H4 (cell line): ENCODE data around the gene NUDT1. TPM values are rescaled to one million over a fixed set of nuclear protein-coding genes. Genes with fewer than 3 reads are reported as not detected.
A peak's percentile ranks its signal among the peaks of the same experiment; 100 is the strongest.

Experiments
- DNase-seq: peaks from one replicate; pipeline ENCODE4 v3.0.0-alpha.2; 2015; ENCODE audit warnings: low spot score
- total RNA-seq: library from RNA; depleted of rRNA; stranded (reverse); fragments of >200 nt; shearing (Covaris generic); gene quantifications from 2 replicates; pipeline ENCODE4 v1.2.3, GENCODE V29; 2014

The NUDT1 gene
- total RNA-seq, 1 experiment from 2014 or later, result 162 TPM

DNA sequence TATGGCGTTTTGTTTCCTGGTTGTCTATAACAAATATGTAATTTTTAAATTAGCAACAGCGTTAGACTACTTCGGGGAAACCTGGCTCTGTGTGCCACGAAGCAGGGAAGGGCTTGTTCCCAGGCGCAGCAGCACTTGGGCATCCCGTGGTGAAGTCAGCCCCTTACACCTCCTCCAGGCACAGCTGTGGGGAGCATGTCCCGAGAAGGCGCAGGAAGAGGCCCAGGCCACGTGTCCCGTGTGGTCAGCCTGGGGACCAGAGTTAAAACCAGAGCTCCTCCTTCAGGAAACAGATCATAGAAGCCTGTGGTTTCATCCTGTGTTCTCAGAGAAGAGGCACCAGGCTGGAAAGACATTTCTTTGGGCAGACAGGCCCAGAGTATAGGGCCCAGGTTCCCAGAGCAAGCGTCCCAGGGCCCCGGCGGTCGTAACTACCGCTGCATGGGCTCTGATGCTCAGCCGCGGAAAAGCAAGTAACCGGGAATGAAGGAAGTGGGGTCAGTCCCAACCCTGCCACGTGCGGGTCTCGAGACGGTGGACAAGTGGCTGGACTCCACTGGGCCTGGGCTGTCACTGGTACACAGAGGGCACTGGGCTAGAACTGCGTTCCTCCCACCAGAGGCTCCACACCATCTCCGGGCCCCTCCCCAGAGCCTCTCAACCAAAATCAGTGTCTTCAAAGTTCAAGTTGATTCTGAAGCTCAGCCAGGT lies 7.1 kb downstream of the NUDT1 start:
- peak; percentile 99 for DNase-seq

DNA sequence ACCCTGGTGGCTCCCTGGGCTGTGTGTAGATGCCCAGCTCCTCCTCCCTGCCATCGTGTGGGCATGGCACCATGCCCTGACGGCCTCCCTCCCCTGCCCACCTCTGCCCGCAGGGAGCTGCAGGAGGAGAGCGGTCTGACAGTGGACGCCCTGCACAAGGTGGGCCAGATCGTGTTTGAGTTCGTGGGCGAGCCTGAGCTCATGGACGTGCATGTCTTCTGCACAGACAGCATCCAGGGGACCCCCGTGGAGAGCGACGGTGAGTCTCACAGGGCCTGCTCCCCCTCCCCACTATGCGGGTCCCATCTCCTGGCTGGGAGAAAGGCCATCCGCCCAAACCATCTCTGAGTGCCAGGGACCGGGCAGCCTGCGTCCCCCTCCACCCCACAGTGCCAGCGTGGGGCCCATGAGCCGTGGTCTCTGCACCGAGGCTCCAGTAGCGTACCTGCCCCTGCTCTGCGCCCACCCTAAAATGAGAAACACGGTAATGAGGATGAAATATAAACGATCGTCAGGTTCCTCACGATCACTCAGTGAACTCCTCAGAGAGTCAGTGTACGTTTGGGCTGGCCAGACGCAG lies 7.8 kb downstream of the NUDT1 start:
- no peak for DNase-seq

DNA sequence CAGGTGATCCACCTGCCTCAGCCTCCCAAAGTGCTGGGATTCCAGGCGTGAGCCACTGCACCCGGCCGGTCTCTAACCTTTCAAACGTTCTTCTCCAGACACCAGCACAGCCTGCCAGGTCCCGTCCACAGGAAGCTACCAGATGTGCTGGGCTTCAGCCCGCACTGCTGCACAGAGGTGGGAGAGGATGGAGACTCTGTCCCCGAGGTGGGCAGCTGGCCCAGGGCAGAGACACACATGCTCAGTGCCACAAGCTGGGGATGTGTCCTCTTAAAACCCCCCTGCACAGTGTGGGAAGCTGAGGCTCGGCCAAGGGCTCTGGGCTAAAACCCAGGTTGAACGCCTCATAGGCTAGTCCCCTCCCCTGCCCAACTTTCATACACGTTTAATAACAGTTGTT lies 9.4 kb downstream of the NUDT1 start:
- DNase-seq, result no peak

DNA sequence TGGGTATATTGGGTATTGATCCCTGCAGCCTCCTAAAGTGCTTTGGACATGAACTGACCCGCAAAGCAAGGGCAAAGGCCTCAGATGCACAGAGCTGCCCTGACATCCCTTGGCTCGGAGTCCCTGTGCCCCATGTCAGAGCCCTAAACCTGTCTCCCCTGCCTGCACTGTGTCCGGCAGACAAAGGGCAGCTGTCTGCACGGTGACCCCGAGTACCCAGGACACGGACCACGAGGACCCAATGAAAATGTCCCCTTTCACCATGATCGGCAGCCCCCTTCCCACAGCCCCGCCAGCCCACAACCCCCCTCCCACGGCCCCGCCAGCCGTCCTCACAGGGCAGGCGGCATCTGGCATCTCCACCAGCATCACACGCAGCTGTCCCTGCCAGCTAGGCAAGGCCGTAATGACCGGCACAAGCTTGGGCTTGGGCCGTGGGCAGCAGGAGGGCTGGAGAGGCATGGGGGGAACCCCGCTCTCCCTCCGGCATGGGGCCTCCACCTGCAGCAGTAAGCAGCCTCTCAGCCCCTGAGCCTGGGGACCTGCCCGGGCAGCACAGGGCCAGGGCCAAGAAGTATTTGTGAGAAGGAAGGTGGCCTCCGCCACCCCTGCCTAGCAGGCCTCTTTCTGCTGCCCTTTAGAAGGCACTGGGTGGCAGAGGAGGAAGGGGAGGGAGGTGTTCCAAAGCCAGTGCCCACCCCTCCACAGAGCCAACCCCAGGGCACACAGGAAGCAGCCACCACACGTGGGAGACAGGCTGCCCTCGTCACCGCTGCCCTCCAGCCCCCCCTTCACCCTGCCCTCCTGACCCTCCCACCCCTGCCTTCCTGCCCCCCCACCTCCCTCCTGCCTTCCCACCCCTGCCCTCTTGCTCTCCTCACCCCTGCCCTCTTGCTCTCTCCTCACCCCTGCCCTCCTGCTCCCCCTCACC lies 10.1 kb downstream of the NUDT1 start:
- DNase-seq, result no peak

DNA sequence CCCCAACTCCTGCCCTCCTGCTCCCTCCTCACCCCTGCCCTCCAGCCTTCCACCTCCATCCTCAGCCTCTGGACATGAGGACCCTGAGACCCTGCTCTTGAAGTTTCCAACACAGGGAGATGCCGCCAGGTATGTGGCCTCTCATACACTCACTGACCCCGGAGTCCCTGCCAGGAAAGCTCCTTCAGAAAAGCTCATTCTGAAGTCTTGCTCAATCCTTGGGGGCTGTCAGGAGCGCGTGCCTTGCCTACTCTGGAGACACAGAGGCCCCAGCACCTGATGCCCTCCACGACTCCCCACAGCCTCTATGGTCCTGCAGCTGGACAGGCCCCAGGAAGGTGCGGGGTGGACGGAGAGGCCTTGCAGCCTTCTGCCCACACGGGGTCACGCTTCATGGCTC lies 11.0 kb downstream of the NUDT1 start:
- DNase-seq, result no peak

DNA sequence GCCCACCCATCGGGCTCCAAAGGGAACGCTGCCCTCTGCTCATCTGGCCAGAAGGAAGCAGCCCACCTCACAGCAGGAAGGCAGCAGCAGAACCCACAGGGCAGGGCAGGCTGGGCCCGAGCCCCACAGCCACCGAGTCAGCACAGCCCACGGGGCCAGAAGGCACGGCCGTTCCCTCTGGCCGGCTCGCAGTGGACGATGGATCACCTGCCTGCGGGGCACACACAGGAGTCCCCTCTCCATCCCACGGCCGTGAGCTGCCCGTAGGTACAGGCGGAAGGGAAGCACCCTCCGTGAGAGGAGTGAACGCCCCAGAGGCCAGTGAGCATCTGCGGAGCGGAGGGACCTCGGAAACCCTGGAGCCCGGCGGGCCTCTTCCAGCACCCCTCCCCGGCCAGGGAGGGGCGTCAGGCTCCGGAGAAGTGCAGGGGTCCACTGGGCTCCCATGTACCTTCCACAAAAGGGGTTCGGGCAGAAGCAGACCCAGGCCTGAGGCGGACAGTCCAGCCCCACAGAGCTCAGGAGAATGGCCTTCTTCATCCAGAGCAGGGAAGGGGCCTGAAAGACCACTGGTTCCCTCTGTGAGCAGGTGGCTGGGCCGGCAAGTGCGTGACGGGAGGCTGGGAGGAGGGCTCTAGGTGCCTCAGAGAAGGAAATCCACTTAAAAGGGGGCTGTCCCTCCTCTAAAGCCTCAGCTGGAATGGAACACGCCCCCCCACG lies 11.7 kb downstream of the NUDT1 start:
- no peak for DNase-seq

DNA sequence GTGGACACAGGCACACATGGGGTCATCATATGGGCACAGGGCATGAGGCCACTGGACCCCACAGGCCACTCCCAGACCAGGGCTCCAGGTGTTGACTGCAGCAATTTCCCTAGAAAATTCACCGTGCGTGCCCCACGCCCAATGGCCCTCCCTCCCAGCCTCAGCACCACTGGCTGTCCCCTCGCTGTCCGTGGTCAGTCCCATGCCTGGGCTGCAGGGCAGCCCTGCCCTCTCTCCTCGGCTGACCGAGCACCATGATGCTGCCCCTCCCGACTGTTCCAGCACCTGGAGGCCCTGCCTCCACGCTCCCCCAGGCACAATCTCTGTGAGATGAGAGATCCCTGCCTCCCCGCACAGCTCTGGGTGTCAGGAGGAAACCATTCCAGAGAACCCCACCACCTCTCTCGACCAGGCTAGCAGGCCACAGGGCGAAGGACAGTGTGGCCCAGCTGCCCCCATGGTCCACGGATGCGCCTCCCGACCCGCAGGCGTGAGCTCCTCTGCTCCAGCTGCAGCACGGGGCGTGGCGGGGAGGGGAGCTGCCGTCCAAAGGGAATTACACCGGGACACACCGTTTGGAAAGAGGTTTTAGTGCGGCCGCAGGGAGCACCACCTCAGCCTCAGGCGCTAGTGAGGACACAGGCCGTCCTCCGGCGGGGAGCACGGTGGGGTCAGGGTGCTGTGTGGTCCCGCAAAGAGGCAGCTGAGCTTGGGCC lies 12.6 kb downstream of the NUDT1 start:
- no peak for DNase-seq

DNA sequence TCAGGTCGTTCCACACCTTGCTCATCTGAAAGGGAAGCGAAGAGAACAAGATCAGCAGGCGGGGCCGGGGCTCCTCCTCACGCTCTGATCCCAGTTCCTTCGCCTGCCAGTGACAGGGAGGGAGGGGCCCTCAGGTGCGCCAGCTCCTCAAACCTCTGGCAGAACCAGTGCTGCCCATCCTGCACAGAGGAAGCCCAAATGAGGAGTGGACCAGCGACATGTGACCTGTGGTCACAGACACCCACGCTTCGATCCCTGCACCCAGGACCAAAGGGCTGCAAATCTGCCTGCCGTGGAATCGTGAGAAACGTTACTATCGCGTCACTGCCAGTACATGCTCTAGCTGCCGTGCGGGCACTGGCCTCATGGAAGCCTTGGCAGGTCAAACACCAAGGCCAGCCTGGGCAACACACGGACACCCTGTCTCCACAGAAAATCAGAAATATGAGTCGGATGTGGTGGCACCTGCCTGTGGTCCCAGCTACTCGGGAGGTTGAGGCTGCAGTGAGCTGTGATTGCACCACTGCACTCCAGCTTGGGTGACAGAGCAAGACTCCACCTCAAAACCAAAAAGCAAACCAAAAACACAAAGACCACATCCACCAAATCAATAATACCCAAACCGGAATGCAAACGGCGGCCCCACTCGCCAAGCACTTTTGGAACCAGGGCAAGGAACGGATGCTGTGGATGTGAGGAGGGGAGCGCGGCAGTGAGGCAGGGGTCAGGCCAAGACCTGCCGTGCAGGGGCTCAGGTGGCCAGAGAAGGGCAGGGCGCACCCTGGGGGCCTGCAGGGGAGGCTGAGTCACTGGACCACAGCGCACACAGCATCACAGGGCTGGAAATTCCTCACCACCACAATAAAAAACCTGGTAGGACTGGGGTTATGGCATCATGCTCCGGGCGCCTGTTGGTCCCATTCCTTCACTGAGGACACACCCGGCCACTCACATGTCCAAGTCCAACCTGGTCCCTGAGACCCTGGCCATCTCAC lies 13.4 kb downstream of the NUDT1 start:
- DNase-seq, result no peak

DNA sequence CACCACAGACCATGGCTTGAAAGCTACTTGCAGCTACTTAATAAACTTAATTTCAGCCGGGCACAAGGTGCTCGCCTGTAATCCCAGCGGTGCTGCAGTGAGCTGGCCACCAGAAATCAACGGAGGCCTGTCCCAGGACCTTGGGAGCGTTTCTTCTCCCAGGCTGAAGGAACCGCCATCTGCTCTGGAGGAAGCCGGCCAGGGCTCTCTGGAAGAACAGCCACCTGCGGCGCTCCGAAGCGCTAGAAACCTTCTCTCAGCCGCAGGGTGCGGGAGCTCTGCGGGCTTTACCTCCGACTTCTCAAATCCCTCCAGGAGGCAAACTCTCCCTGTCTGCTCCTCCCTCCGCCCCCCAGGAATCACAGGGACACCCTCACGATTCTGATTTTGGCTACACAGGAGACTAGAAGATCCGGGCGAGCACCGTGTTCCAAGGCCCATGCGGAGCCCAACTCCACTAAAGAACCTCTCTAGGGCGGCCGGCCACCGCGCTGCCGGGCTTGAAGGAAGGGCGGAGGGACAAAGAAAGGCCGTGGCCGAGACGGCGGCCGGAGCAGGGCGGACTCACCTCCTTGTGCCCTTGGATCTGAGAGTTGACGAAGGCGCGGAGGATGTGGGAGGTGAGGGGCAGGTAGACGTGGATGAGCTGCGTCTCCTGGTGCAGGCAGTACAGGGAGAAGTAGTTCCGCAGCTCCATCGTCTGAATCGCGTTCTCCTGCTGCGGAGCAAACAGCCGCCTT lies 14.4 kb downstream of the NUDT1 start:
- DNase-seq, result no peak

DNA sequence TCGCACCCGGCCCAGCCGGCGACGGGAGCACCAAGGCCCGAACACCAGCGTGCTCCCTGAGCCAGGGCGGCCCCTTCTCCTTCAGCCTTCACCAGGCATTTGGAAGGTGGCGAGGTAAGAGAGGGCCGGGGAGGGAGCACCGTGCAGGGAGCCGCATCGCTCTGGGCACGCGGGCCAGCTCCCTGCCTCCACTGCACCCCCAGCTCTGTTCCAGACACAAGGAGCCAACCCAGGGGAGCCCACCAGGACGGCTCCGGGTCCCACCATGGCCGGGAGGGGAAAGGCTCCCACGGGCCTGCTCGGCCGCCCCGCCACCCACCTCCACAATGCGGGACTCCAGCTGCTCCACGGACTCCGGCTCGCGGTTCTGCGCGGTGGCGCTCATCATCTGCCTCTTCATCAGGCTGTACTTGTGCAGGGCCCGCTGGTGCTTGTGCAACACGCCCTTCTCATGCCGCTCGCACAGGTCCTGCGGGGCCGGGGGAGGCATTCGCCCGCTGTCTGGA lies 15.1 kb downstream of the NUDT1 start:
- no peak for DNase-seq

DNA sequence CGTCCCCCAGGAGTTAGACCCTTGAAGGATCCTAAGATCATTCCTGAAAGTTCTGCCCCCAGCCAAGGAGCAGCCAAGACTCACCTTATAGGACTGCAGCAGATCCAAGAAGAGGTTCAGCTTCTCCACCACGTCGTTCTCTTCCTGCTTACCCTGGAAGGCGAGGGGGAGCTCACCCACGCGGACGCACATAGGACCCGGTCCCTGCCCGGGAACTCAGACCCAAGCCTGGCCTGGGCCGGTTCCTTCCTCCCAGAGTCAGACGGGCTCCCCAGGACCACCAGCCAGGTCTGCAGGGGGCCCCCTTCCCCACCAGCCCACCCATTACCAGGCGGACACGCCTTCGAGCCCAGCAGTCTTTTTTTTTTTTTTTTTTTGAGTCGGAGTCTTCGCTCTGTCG lies 15.6 kb downstream of the NUDT1 start:
- no peak for DNase-seq

DNA sequence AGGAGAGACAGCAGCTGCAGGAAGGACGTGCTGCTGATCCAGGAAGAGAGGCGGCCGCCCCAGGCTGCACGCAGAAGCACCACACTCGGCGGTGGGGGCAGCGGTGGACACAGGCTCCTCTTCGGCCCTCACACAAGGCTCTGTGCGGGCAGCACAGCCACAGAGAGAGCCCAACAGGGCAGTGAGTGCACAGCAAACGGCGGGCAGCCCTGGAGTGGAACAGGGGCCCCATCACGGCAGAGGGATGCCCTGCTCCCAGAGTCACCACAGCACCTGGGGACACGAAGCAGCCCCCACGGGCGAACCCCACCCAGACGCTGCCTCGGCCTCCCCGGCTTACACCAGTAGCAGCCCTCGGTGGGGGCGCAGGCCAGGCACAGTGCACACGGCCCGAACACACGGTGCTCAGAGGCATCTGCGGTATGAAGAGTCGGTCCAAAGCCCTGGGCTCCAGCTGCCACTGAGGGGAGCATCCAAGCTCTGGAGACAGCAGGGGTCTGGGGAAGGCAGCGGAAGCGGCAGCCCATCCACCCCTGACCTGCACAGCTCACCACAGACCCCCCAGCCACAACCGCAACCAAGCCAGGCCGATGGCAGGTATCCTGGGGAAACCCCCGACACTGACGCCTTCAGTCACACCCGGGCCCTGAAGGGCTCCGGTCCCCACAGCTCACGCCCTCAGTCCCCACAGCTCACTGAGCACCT lies 16.8 kb downstream of the NUDT1 start:
- DNase-seq, result no peak

DNA sequence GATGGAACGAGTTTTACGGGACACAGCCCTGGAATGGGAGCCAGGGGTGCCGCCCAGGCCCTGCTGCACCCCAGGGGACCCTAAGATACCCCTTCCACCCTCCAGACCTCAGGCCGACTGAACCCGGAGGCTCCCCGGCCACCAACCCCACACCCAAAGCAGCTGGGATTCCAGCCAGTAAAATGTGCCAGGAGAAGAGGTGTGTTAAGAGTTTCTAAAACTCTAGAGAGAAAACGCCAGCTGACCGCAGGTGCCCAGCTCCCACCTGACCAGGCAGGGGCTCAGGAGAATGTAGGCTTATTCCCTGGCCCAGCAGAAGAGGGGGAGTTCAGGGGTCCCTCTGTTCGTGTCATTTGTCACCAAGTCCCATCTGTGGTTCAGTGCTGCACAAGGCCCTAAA lies 17.5 kb downstream of the NUDT1 start:
- no peak for DNase-seq

DNA sequence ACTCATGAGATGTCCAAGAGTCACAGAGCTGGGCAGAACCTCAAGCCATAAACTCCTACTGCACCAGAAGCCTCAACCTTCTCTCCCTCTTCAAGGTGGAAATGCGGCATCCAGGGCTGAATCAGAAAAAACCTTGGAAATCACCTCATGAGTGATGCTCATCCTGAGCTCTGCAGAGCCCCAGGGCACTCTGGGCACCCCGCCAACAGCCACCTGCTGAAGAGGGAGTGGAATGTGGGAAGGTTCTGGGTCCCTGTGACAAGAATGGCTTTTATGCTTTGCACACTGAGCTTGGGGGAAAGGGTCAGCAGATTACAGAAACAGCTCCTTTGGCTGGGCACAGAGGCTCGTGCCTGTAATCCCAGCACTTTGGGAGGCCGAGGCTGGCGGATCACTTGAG lies 18.8 kb downstream of the NUDT1 start:
- peak; percentile 72 for DNase-seq

DNA sequence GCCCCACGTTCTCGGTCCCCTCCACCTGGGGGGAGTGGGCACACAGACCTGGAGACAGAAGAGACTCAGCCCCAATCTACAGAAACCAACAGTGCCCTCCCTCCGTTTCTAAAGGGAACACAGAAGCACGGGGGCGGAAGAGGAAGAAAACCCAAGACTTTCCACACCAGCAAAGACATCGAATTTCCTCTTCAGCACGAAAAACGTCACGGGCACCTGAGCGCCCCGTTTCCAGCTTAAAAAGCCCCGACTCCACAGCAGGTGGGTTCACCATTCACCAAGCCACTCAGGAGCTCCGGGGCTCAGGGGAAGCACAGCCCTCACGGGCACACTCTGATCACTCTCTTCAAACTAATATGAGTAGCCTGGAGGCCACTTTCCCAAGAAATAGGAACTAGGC lies 19.6 kb downstream of the NUDT1 start:
- no peak for DNase-seq

DNA sequence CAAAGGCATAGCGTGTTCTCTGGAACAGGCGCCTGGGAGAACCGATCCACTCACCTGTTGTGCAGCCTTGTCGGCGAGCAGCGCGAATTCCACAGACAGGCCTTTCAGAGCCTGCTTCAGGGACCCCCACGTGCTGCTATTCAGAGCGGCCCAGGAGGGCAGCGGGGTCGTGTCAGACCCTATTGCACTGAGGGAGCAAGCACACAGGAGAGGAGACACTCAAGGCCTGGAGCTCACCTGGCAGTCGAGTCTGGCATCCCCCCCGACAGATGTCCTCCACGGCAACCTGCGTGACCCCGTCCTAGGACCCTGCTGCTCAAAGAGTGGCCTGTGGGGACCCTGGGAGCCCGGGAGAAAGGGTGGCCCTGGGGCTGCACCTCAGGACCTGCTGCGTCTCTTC lies 21.1 kb downstream of the NUDT1 start:
- DNase-seq, result no peak

DNA sequence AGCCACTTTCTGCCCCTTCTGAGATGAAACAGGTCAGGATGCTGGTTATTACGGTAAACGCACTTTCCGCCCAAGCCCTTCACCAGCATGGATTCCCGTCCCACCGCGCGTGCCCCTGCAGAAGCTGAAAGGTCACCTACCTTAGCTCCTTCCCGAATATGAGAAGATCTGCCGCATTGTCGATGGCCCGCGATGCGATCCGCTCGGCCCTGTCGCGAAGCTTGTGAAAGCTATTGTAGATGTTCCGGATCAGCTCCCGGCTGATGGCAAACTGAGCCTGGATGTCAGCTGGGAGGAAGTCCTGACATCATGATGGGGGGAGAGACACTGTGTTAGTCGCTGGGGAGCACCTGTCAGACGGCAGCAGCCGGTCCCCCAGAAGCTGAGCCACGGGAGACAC lies 22.1 kb downstream of the NUDT1 start:
- DNase-seq, result no peak

DNA sequence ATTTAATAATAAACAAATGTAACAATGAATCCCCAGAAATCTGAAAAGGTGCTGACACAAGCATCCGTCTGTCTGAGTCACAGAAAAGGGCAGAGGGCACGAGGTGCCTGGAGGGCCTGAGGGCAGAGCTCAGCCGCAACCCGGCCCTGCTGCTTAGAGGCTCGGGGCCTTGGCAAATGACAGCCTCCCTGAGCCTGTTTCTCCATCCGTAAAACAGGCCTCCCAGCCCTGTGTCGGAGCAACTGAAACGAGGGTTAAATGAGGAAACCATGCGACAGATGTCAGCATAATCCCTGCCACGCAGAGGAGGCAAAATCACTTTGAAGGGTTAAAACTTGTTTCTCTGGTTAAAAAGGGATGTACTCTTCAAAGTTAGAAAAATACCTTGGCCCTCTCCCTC lies 24.9 kb downstream of the NUDT1 start:
- DNase-seq, result peak; percentile 64
